DMS79 treated with DMSO at 0.1 percent for 48 hours (cell line): ENCODE measurements around the gene ATG4C.
A peak's percentile ranks its signal among the peaks of the same experiment; 100 is the strongest.

Experiments
- DNase-seq: peaks from one replicate; lab custom pipeline; 2025; lab: John Stamatoyannopoulos, UW

ATG4C gene

DNA sequence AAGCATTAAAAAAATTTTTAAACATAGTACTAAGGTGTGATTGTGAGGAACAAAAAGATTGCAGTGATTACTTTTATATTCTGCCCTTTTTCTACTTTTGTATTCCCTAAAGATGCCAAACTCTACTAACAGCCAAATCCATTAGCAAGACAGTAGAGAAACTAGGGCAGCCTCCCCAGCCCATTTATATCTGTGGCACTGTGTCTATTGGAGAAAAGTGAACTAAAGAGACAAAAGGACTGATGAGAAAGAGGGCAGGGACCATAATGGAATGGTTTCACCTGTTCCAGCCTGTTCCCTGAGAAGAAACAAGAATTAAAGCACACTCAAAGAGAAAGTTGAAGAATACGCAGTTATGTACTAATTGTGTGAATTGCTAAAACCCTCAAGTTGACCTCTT, 56.6 kb downstream of the ATG4C start:
- no peak for DNase-seq

- DNase-seq, result peak; percentile 75
These were observed 57.7 kb downstream of the ATG4C start for GRCh38 chr1:62841587-62842169.

GRCh38 chr1:62844030-62844429, 60.1 kb downstream of the ATG4C start:
- no peak for DNase-seq

DNA sequence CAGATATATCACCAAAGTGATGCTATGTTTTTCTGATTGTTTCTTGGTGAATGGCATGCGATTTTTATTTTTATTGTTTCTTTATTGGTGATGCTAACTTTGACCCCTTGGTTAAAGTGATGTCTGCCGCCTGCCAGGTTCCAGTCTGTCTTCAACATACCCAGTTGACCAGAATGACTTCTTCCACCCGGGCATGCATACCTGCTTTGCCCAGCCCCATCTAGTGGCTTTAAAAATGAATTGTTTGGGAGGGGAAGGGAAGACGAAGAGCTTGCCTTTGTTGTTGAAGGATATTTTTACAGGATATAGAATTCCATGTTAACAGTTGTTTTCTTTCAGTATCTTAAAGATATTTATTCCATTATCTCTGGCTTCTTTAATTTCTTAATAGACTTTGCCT, 65.1 kb downstream of the ATG4C start:
- no peak for DNase-seq

GRCh38 chr1:62852253-62852652, 68.3 kb downstream of the ATG4C start:
- DNase-seq, result no peak

DNA sequence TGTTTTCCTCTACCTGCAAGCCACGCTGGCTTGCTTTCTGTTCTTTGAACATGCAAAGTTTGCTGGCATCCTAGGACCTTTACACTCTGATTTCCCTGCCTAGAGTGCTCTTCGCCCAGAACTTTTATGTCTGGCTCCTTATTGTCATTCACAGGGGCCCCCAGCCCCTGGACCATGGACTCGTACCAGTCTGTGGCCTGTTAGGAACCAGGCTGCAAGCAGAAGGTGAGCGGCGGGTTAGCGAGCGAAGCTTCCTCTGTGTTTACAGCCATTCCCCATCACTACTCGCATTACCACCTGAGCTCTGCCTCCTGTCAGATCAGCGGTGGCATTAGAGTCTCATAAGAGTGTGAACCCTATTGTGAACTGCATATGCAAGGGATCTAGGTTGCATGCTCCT, 73.0 kb downstream of the ATG4C start:
- DNase-seq, result no peak

DNA sequence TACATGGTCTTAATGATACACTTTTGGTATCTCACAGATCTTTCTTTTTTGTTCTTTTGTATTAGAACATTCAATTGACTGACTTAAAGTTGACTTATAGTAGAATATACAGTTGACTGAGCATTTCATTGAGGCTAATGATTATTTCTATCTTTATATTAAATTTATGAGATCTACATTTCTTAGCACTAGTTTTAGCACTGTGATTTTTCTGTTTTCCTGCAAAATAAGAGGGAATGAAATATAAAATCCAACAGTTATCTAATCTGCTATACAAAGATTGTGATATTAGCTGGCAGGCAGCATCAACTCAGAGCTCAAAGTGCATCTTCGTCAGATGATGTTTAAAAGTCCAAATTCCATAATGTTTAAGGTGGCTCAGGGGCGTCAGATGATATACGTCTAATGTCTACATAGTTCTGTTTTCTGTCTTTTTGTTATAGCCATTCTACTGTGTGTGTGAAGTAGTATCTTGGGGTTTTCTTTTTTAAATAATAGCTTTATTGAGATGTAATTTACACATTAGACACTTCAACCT, 85.4 kb downstream of the ATG4C start:
- DNase-seq, result no peak

DNA sequence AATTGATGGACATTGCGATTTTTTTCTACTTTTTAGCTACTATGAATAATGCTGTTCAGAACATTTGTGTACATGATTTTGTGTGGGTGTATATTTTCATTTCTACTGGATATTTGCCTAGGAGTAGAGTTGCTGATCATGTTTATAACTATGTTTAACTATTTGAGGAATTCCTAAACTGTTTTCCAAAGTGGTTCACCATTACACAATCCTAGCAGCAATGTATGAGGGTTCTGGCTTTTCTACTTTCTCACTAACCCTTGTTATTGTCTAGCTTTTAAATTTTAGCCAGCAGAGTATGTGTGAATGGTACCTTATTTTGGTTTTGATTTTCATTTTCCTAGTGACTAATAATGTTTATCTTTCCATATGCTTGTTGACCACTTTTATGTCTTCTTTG, 86.2 kb downstream of the ATG4C start:
- DNase-seq, result no peak

- no peak for DNase-seq
These were observed 91.7 kb downstream of the ATG4C start for GRCh38 chr1:62875676-62876075.

DNA sequence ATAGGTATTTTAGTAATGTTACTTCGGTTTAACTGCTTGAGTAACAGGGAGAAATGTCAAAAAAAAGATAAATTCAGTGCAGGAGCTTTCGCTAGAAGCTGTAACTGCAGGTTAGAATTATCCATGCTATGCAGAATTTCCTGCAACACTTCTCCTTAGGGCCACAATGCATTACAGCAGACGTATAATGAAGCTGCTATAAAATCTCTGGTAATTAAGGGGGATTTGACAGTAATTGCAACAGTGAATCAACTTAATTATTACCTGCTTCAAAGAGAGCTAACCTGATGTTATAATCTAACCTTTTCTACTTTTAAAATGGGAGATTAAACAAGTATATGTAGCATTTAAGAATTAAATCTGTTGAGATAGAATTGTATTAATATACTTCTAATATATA, 92.6 kb downstream of the ATG4C start:
- no peak for DNase-seq

DNA sequence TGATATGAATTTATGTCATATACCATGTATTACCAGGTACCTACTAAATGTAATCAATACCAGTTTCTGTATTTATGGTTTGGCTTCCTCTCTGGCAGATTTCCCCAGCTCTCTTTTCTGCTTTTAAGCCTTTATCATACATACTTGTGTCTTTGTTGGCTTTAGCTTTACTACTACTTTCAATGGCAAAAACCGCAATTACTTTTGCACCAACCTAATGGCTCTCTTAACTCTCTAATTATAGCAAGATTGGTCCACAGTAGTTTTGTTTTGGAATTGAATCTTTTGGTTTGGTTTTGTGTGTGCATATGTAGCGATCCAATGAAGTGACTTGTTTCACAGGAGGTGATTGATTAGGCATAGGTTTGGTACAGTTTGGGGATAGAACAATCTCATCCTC, 93.6 kb downstream of the ATG4C start:
- DNase-seq, result no peak

GRCh38 chr1:62879962-62880361, 96.0 kb downstream of the ATG4C start:
- no peak for DNase-seq

GRCh38 chr1:62882201-62883104, 98.5 kb downstream of the ATG4C start:
- DNase-seq, result peak; percentile 28

DNA sequence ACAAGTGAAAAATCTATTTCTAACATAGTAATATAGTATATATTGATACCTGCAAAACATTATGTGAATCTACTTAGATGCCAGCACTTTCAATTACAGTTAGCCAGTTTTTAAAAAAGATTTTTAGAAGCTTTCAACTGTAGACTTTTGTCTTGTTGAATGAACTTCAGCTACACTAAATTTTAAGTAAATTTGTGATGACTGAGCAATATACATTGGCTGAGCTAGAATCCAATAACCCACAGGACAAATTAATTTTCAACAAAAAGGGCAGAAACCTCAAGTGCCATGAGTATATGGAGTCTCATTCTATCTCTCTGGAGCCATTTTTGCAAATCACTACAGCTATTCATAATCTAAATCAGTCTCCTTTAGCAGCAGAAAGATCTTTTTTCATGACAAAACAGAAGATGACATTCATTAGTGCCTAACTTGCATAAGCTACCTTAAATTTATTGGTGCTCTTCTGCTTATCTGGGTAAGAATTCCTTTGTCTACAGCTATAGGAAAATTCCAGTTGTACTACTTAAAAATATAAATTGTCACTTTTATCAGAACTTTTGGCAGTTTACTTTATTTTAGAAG, 100.3 kb downstream of the ATG4C start:
- DNase-seq, result no peak

- no peak for DNase-seq
These were observed 104.0 kb downstream of the ATG4C start for GRCh38 chr1:62887799-62888507.

GRCh38 chr1:62891956-62892562, 108.1 kb downstream of the ATG4C start:
- DNase-seq, result no peak

GRCh38 chr1:62897788-62898187, 113.9 kb downstream of the ATG4C start:
- DNase-seq, result peak; percentile 83

- DNase-seq, result no peak
These were observed 116.6 kb downstream of the ATG4C start for GRCh38 chr1:62900566-62900965.

- no peak for DNase-seq
These were observed 117.7 kb downstream of the ATG4C start for GRCh38 chr1:62901650-62902049.

DNA sequence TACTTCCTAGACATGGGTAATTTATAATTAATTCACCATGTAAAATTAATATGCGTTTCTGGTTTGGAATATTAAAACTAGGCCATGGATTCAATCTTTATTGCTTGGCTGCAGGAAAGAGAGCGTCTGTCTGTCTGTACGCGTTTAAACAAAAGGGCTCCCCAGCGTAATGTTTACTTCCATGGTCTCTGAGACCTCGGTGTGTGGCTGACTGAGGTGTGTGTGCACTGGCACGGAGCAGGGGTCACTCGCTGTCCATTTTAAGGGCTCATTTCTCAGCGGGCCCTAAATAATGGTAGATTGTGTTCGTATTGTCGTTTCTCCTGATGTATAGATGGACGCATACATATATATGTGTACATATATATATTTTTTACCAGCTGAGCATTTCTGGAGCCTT, 119.6 kb downstream of the ATG4C start:
- DNase-seq, result no peak

- DNase-seq, result peak; percentile 38
These were observed 120.3 kb downstream of the ATG4C start for GRCh38 chr1:62903982-62904855.
